Esophagus squamous epithelium (tissue), 4 donors: Measurements from ENCODE around the gene ATXN2.

Experiments
- POLR2A ChIP-seq, 4 donors: fragments of 450-650 bp; IDR thresholded peaks; one replicate each; pipeline ENCODE4 v1.6.1; 2017; ENCODE audit warnings: antibody characterized with exemption in 4 of 4, mild to moderate bottlenecking in 4 of 4, moderate library complexity in 3 of 4
- TF ChIP-seq, protein P1 (sequence below), 6 experiments: fragments of 450-650 bp in 4 of 6; fragments of 200-600 bp in 2 of 6; sonication (generic) in 2 of 6; IDR thresholded peaks; one replicate each; pipeline ENCODE4 v1.5.1; 2016 to 2019; ENCODE audit warnings: antibody characterized with exemption in 6 of 6, mild to moderate bottlenecking in 4 of 6, moderate library complexity in 4 of 6

DNA sequence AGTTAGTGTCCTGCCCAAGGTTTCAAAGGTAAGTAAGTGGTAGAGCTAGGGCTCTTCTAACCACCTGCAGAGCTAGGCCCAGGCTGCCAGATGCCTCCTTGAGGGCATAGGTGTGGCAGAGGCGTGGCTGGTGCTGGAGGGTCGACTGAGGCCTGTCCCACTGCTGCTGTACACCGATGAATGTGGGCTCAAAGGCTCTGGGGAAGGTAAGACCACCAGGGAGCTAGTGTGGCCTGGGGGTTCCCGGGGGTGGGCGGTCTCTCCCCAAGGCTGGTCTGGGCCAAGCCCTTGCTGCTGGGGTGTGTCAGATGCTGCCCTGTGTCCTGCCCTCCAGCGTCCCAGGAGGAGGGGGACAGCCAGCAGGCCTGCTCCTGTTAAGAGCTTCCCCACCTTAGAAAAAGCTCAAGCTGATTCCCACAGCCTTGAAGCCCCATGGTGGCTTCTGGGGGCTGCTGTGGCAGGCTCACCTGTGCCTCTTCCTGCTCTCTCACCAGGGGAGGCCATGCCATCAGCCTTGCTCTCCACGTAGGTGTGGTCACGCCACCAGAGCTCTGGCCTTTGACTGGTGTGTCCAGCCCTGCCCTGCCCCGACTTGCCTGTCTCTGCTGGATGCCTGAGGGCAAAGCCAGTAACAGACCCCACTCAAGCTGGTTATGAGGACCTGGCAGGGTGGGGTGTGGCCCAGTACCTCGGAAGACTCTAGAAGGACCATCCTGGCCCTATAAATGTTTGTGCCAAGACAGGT, 156.6 kb downstream of the ATXN2 start:
- TF ChIP-seq, protein P1, sequence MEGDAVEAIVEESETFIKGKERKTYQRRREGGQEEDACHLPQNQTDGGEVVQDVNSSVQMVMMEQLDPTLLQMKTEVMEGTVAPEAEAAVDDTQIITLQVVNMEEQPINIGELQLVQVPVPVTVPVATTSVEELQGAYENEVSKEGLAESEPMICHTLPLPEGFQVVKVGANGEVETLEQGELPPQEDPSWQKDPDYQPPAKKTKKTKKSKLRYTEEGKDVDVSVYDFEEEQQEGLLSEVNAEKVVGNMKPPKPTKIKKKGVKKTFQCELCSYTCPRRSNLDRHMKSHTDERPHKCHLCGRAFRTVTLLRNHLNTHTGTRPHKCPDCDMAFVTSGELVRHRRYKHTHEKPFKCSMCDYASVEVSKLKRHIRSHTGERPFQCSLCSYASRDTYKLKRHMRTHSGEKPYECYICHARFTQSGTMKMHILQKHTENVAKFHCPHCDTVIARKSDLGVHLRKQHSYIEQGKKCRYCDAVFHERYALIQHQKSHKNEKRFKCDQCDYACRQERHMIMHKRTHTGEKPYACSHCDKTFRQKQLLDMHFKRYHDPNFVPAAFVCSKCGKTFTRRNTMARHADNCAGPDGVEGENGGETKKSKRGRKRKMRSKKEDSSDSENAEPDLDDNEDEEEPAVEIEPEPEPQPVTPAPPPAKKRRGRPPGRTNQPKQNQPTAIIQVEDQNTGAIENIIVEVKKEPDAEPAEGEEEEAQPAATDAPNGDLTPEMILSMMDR (IDR thresholded peaks at IDR 0.05): no peak
- no peak for TF ChIP-seq POLR2A (IDR thresholded peaks at IDR 0.05)
